AG08395 (cell line): ENCODE data around the gene PHB1.
A peak's percentile ranks its signal among the peaks of the same experiment; 100 is the strongest.

ENCODE experiments used
- DNase-seq: peaks from one replicate; pipeline ENCODE4 v3.0.0; 2012; ENCODE audit warnings: mixed read lengths, low spot score

Gene PHB1

GRCh38 chr17:49406421-49407061 is 8.1 kb downstream of the PHB1 start:
- no peak for DNase-seq

DNA sequence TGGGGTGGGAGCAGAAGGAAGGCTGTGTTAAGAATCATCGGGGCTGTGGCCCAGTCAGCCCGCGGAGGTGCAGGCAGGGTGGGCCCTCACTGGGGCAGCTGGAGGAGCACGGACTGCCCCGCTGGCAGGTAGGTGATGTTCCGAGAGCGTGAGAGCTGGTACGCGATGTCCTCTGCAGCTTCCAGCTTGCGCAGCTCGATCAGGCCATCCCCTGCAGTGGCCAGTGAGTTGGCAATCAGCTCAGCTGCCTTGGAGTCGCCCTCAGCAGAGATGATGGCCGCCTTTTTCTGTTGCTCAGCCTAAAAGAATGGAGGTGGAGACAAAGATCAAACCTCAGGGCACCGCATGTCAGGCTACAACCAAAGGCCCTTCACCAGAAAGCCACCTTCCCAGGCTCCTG is 9.8 kb downstream of the PHB1 start:
- DNase-seq: no peak

DNA sequence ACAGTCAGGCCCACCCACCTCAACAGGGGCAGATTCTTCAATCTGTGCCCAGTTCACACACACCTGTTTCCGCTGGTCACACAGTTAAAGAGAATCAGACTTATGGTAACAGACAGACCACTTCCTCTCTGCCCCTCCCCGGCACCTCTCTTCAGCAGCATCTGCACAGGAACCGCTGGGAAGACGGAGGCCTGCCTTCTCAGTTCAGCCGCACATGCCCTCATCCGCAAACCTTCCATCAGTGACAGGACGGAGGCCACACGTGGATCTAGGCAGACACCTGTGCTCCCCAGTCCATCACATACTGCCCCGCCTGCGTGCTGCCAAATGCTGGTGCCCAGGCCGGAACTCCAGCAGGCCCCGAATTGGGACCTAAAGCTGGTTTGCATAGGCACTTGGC is 10.3 kb downstream of the PHB1 start:
- DNase-seq: no peak

DNA sequence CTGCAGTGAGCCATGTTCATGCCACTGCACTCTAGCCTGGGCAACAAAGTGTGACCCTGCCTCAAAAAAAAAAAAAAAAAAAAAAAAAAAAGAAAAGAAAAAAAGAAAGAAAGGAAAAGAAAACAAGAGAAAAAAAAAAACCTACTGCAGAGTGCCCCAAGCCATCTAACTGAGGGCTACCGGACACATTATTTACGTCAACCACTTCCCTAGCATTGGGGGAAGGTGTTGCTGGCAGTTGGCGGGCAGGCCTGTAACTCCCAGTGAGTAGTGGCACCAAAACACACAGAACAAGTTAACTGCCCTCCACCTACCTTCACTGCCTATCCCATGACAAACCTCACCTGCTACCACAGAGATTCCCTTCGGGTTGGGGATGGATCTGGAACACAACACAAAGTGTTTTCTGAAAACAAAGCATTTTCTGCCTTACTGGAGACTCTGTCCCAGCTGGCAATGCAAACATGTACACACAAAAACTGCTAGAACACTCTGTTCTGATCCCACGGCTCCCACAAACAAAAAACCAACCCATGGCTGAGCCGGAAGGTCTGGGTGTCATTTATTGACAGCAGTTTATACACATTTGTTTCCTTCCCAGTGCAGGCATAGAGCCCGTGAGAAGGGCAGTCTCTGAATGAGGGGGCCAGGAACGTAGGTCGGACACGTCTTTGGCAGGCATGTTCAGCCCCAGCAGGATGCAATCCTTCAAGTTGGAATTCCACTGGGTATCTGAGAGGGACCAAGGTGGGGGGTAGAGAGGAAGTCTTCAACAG is 11.0 kb downstream of the PHB1 start:
- no peak for DNase-seq

GRCh38 chr17:49402706-49403105 is 12.0 kb downstream of the PHB1 start:
- DNase-seq: no peak

- no peak for DNase-seq
Measured at GRCh38 chr17:49401971-49402611, 12.6 kb downstream of the PHB1 start.

DNA sequence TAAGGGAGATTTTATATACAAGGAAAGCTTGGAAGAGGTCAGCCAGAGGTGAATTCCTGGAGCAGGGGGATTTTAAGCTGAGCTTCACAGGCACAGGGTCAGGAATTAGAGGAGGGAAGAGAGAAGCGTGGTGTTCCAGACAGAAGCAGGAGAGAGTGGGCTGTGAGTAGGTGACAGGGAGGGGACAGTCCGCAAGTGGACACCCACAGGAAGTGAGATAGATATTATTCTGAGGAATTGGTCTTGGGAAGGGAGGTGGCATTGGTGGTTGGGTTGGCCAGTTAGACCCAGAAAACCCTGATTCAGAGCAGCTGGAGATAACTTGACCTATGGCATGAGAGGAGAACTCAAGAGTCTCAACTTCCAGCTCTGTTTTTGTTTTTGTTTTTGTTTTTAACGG is 14.7 kb downstream of the PHB1 start:
- no peak for DNase-seq

DNA sequence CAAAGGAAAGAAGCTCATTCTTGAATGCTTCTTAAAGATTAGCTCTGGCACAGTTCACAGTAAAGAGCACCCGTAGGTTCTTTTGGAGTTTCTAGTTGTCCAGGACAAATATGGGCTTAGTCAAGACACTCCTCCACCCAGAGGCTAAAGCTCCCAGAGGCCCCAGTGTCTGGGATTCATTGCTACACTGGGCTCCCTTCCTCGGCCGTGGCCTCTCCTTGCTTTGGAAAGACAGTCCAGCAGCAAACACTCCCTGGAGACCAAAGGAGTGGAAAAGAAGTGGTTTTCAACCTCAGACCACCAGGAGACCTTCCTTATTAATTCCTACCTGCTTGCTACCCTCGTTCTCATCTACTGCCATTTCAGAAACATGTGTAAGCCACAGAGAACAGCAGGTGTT is 17.1 kb downstream of the PHB1 start:
- no peak for DNase-seq

GRCh38 chr17:49393491-49394255 is 21.0 kb downstream of the PHB1 start:
- no peak for DNase-seq

DNA sequence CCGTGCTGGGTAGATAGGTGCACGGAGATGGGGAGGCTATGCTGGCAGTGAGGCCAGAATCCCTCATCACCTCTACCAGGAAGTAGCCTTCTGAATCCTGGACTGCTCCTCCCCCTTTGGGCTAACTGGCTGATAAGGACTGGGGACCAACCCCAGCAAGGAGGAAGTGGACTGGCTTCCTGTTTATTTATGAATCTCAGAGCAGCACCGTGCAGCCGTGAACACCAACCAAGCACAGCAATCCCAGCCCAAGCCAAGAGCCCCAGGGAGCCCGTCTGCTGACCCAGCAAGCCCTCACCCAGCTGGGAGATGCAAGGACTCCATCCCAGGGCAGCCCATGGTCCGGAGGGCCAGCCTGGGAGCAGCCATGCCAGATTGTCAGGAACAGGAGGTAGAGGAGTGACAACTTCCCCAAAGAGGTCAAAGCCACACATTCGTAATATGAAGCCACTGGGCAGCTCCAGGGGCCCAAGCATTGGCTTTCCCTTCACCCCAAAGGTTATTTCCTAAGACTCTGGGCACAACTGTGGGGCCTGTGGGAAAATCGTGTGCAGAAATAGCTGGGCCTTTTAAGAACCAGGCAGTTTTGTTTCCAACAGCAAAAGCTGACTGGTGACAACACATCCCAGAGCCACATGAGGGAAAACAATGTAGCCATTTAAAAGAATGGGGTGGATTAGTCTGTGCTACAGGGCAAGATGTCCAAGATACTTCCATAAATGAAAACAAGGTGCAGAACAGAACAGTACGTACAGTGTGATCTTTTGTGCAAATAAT is 23.9 kb downstream of the PHB1 start:
- DNase-seq: no peak

GRCh38 chr17:49389514-49390347 is 25.0 kb downstream of the PHB1 start:
- peak; percentile 52 for DNase-seq

- DNase-seq: no peak
Measured at GRCh38 chr17:49388692-49389513, 25.8 kb downstream of the PHB1 start.

DNA sequence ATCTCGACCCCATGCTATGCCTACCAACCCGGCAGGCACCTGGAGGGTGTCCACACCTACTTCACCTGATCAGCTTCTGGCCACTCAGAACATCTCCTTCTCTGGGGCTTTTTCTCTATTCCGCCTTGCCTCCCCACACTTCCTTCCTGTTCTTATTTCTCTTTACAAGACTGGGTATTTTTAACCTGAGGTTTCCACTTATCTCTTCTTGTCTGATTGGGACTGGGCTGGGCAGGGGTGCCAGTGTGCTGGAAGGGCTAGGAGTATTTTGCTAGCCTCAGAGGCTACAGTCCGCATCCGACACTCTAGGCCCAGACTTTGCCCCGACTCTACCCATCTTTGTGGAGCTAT is 26.4 kb downstream of the PHB1 start:
- no peak for DNase-seq

DNA sequence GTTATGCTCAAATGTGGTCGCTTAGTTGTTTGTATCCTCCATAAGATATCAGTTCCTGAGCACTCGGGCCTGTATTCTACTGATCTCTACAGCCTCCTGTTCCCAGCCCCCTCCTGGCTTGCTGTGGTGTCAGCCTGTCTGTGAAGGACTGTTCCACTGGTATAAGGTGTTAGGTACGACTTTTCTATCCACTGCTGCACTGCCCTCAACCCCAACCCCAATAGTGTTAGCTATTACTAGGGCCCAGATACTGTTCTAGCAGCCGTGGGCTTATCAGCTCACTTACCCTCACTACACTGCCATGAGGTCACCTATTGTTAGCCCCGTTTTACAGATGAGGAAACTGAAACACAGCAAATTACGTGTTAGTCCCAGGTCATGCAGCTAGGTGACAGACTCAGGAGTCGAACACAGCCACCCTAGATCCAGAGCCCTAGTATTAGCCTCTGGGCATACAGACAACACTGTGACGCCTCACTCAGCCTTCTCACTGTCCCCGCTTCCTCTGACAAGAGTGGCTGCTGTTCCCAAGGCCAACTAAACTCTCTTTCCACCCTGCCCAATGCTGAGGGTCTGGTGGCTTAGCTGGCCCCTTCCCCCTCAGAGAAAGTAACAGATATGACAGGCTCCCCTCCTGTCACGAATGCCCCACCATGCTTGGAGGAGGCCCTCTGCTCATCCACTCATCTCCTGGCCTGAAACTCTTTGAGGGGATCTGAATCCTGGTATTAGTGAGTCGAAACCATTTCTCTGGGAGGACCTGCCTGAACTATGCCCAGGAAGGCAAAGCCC is 27.0 kb downstream of the PHB1 start:
- no peak for DNase-seq

DNA sequence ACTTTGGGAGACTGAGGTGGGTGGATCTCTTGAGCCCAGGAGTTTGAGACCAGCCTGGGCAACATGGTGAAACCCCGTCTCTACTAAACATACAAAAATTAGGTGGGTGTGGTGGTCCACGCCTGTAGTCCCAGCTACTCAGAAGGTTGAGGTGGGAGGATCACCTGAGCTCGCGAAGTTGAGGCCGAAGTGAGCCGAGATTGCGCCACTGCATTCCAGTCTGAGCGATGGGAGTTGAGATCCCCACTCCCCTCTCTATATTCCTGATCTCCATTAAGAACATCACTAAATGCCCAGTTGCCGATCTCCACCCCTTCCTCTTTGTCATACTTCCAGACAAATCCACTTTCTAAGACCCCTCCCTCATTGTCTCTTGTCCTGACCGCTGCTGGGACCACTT is 28.3 kb downstream of the PHB1 start:
- DNase-seq: no peak

DNA sequence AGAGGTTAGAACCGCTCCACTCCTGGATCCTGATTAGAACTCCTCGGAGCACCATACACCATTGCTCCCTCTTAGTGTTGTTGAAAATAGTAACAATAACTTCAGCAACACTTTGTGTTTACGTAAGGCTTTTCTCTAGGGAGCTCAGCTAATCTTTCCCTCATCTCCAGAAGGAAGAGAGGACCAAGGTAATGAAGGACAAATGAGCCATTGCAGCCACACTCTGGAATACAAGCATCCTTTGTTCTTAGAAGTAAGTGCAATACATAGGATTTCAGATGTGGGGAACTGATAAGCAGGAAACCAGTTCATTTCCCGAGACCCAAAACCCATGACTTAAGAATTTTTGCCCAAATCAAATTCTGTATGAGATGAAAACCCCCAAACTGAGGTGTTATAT is 29.7 kb downstream of the PHB1 start:
- no peak for DNase-seq

DNA sequence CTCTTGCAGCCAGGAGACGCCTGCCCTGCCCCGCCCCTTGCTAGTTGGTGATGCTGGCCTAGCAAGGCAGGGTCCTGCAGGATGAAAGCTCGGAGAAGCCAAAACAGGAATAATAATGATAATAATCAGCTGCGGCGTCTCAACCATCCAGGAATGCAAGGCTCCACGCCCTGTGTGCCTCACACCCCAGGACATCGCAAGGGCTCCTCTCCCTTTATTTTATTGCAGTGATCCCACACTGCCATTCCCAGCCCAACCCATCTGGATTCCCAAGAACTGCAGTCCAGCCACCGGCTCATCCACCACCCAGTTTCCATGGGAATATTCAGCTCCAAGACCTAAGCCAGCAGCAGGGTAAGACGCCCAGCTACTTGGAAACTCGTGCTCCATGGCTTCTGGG is 31.6 kb downstream of the PHB1 start:
- no peak for DNase-seq

DNA sequence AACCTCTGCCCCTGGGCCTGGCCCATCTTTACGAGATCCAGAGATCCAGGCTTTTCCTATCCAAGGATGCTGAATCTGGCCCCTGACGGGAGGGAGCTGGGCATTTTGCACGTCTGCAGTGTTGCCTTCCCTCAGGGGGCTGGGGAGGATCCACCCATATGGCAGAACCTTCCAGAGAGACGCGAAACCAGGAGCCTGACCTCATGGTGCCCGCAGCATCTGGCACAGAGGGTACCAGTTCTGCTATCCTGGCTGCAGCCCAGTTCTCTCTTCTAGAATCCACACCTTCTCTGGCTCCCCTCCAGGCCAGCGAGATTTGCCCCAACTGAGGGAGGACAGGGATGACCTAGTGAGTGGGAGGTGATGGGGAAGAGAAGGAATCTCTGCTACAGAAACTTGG is 32.1 kb downstream of the PHB1 start:
- no peak for DNase-seq

- DNase-seq: no peak
Measured at GRCh38 chr17:49381793-49382192, 32.9 kb downstream of the PHB1 start.
